AG09319 (cell line): ENCODE results near the gene PELI2.

Experiments used
- DNase-seq: peaks from one replicate; pipeline ENCODE4 v3.0.0-alpha.2; 2010; ENCODE audit warnings: low read depth; ENCODE audit errors: extremely low read depth
- CTCF ChIP-seq: IDR thresholded peaks from 2 replicates; pipeline ENCODE4 v1.5.1; 2011; ENCODE audit warnings: low read depth, mild to moderate bottlenecking, inconsistent platforms, low read length, moderate library complexity

PELI2 gene

GRCh38 chr14:56102941-56103340, 15.3 kb upstream of the PELI2 start:
- no peak for TF ChIP-seq CTCF
- no peak for DNase-seq

- no peak for TF ChIP-seq CTCF
- no peak for DNase-seq
These were observed 10.6 kb upstream of the PELI2 start for GRCh38 chr14:56107615-56108014.

GRCh38 chr14:56108057-56108456, 10.2 kb upstream of the PELI2 start:
- TF ChIP-seq CTCF: no peak
- DNase-seq: no peak

GRCh38 chr14:56112781-56113180, 5.4 kb upstream of the PELI2 start:
- DNase-seq: no peak
- no peak for TF ChIP-seq CTCF

GRCh38 chr14:56115334-56115870, 2.8 kb upstream of the PELI2 start:
- DNase-seq: no peak
- TF ChIP-seq CTCF: no peak

GRCh38 chr14:56115976-56116893, 2.0 kb upstream of the PELI2 start:
- no peak for TF ChIP-seq CTCF
- DNase-seq: no peak

GRCh38 chr14:56118611-56119181, 485 bp downstream of the PELI2 start:
- no peak for DNase-seq
- no peak for TF ChIP-seq CTCF
